Measurements from ENCODE around the gene ALPK1. TPM values are rescaled to one million over a fixed set of nuclear protein-coding genes. Genes with fewer than 3 reads are reported as not detected.
"Not testable (repeated sequence)": the region's sequence is repeated elsewhere in the genome, so short reads cannot be mapped to it uniquely, and the experiment has no call there.

ALPK1 gene
- total RNA-seq, 6 experiments from 2014 or later = 5.8 to 9.0 (median 7.8) TPM

- no peak for DNase-seq
- Mint-ChIP-seq H3K4me3 (no peak overlapping the region), H3K9me3 (no peaks in the 10 kb centered on the region), H3K36me3 (ENCODE audit: low read depth) (peaks cover 6% of the 10 kb centered on the region; the same call in 1 of the 2 replicates), H3K27ac (no peak overlapping the region), H3K27me3 (ENCODE audit: insufficient read depth) (peaks cover 2% of the 10 kb centered on the region), H3K4me1 (ENCODE audit: low read depth) (peaks cover 46% of the 10 kb centered on the region)
- no peak for TF ChIP-seq CTCF (IDR thresholded peaks at IDR 0.05)
Observed at GRCh38 chr4:112280386-112281056, 16.6 kb upstream of the ALPK1 start.

DNA sequence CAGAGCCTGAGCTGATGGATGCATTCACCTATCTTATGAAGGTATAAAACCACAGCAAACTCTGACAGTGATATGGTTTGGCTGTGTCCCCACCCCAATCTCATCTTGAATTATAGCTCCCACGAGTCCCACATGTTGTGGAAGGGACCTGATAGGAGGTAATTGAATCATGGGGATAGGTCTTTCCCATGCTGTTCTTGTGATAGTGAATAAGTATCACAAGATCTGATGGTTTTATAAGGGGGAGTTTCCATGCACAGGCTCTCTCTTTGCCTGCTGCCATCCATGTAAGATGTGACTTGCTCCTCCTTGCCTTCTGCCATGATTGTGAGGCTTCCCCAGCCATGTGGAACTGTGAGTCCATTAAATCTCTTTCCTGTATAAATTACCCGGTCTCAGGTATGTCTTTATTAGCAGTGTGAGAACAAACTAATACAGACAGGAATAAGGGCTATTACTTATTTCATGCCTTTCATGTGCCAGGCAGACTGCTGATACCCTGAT is 15.2 kb upstream of the ALPK1 start:
- not testable (repeated sequence) for DNase-seq; H3K4me3 Mint-ChIP-seq; H3K36me3 Mint-ChIP-seq (ENCODE audit: low read depth); H3K27ac Mint-ChIP-seq; H3K9me3 Mint-ChIP-seq; H3K27me3 Mint-ChIP-seq (ENCODE audit: insufficient read depth)
- peaks cover 53% of the 10 kb centered on the region for H3K4me1 Mint-ChIP-seq (ENCODE audit: low read depth)

DNA sequence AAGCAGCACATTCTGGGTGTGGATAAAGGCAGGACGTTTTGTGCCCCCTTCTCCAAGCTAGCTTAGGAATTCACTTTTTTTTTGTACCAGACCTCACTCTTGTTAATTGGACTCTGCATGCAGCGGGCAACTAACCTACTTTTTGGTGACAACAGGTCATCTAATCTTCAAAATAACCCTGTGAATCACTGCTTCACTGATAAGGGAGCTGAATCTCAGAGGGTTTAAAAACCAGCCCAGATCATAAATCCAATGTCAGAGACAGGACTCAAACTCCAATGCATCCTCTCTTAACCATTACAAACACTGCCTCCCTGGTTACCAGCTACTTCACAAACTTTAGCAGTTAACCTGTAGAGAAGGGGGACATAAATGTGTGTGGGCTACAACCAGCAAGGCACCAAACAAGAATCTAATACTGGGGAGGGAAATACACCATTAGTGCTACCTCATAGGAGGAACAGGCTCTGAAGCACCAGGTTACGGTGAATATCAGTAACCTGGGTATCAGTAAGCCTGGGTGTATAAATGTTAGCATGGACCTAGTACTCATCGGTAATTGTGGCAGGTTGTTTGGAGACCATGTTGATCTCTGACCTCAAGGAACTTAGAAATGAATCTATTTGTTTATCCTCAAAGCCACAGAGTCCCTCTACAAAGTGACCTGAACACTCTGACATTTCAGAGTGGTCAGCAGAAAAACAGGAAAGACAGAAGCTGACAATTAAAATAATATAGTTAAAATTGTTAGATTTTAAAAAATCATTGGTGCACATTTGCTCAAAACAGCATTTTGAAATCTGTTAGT is 14.1 kb upstream of the ALPK1 start:
- Mint-ChIP-seq H3K4me3 (no peak overlapping the region), H3K27ac (no peak overlapping the region), H3K27me3 (ENCODE audit: insufficient read depth) (peaks cover 2% of the 10 kb centered on the region), H3K9me3 (no peaks in the 10 kb centered on the region), H3K36me3 (ENCODE audit: low read depth) (no peaks in the 10 kb centered on the region), H3K4me1 (ENCODE audit: low read depth) (peaks cover 42% of the 10 kb centered on the region)
- DNase-seq = no peak
- no peak for TF ChIP-seq CTCF (IDR thresholded peaks at IDR 0.05)

DNA sequence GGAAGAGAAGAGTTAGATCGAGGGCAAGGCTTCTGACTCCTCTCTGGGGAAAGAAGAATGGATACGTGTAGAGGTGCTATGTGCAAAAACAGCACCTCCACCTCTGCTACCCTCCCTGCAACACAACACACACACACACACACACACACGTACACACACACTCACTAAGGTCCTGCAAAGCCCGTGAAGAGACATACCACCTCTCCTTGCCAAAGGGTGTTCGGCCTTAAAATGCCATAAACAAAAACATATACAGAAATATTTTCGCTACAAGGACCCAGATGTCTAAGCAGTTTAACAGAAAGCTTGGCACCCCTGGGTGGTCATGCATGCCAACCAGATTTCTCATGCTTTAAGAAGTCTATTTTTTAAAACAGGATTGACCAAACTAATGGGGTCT is 13.0 kb upstream of the ALPK1 start:
- no peak for TF ChIP-seq CTCF (IDR thresholded peaks at IDR 0.05)
- H3K27ac Mint-ChIP-seq = peak overlapping the region; percentile 11
- peaks cover 34% of the 10 kb centered on the region for H3K4me1 Mint-ChIP-seq (ENCODE audit: low read depth)
- no peaks in the 10 kb centered on the region for H3K36me3 Mint-ChIP-seq (ENCODE audit: low read depth)
- no peaks in the 10 kb centered on the region for H3K9me3 Mint-ChIP-seq
- H3K27me3 Mint-ChIP-seq (ENCODE audit: insufficient read depth) = peaks cover 2% of the 10 kb centered on the region
- H3K4me3 Mint-ChIP-seq = peak overlapping the region; percentile 91
- DNase-seq = no peak

- no peaks in the 10 kb centered on the region for H3K9me3 Mint-ChIP-seq
- H3K27me3 Mint-ChIP-seq (ENCODE audit: insufficient read depth) = peaks cover 2% of the 10 kb centered on the region
- peak overlapping the region; percentile 83 for H3K27ac Mint-ChIP-seq
- no peak for DNase-seq
- TF ChIP-seq CTCF (IDR thresholded peaks at IDR 0.05) = no peak
- H3K36me3 Mint-ChIP-seq (ENCODE audit: low read depth) = no peaks in the 10 kb centered on the region
- H3K4me3 Mint-ChIP-seq = peak overlapping the region; percentile 91
- peaks cover 31% of the 10 kb centered on the region for H3K4me1 Mint-ChIP-seq (ENCODE audit: low read depth)
Observed at GRCh38 chr4:112284662-112285411, 12.3 kb upstream of the ALPK1 start.

Measured in HFFc6 (cell line).